Myocyte (in vitro differentiated cells): ENCODE data around the gene JPT2. TPM values are rescaled to one million over a fixed set of nuclear protein-coding genes. Genes with fewer than 3 reads are reported as not detected.
"Not testable (repeated sequence)": the region's sequence is repeated elsewhere in the genome, so short reads cannot be mapped to it uniquely, and the experiment has no call there.

Experiments used
- DNase-seq: peaks from one replicate; pipeline ENCODE4 v3.0.0-alpha.2; 2012; ENCODE audit warnings: low read depth
- total RNA-seq: library from RNA; depleted of rRNA; stranded (reverse); fragments of >200 nt; gene quantifications from 2 replicates; pipeline ENCODE4 v1.2.3, GENCODE V29; 2014

Gene JPT2
- total RNA-seq, 1 donor from 2014 or later, result 24.7 TPM

DNA sequence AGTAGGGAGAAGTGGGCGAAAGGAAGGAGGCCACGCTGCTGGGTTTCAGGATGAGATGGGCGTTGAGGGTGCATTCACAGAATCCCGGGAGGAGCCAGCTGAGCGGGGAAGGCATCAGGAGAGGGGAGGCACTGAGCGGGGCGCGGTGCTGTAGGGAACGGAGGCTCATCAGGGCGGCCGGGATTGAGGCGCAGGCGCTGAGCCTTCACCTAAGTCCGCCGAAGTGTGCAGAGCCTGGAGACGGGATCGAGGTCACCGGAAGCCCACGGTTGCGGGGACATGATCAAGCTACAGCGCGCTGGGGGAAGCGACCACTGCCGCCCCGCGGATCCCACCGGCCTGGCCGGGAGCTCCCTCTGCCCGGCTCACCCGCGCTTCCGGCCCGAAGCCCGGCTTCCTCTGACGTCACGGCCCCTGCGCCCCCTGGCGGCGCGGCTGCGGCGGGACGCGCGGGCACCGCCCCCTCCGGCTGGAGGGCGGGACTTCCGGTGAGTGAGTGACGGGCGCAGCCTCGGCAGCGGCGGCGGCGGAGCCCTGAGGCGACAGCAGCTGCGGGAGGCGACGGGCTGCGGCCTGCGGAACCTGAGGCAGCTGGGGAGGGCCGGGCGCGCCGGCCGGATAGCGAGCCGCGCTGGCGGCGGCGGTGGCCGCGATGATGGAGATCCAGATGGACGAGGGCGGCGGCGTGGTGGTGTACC, 27.8 kb downstream of the JPT2 start, which contains the start of gene MAPK8IP3:
Gene MAPK8IP3 (plus strand): TSS at position 508 of the 698 bp plus-strand sequence. CDS start 145 bp downstream, at position 653.
- DNase-seq, result peak; percentile 92

DNA sequence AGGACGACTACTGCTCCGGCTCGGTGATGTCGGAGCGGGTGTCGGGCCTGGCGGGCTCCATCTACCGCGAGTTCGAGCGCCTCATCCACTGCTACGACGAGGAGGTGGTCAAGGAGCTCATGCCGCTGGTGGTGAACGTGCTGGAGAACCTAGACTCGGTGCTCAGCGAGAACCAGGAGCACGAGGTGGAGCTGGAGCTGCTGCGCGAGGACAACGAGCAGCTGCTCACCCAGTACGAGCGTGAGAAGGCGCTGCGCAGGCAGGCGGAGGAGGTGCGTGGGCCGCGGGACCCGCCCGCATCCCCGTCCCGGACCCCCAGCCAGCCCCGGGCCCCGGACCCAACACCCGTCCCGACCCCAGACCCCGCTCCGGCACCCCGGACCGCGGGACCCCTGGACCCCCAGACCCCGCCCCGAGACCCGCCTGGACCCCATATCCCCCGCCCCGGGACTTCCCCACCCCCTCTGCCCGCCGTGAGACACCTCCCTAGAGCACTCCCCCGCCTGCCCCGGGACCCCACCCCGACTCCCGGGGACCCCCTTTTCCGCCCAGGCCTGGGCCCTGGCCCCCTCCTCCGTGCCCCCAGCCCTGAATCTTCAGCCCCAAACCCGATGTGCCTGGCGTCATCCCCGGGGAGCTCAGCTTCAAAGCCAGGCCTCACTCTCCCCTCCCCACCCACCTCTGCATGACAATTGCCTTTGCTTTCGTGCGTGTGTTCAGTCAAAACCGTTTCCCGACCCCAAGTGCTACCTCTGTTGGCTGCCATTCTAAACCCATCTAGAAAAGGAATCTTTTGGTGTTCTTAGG, 28.5 kb downstream of the JPT2 start:
- DNase-seq, result peak; percentile 39

DNA sequence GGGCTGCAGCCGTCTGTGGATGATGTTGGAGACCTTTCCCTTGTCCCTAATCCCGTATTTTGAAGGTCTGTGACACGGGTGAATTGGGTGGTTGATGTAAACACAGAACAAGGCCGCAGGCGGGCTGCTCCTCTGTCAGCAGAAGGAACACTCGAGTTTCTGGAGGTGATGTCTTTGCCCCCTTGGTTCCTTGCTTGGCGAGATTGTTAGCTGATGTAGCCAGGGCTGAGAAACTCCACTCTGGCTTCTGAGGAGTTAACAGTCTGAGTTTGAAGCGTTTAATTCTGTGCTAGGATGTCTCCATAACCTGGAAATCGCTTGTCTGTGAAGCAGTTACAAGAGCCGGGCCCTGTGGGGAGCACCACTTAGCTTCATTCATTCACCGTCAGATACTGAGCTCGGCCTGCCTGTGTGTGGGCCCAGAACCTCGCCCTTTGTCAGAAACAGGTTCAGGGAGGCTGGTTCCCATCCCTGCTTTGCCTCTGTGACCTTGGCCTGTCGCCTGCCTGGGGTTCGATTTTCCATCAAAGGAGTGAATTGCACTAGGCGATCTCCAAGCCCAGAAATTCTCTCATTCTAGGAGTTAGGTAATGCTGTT, 29.2 kb downstream of the JPT2 start:
- peak; percentile 44 for DNase-seq

DNA sequence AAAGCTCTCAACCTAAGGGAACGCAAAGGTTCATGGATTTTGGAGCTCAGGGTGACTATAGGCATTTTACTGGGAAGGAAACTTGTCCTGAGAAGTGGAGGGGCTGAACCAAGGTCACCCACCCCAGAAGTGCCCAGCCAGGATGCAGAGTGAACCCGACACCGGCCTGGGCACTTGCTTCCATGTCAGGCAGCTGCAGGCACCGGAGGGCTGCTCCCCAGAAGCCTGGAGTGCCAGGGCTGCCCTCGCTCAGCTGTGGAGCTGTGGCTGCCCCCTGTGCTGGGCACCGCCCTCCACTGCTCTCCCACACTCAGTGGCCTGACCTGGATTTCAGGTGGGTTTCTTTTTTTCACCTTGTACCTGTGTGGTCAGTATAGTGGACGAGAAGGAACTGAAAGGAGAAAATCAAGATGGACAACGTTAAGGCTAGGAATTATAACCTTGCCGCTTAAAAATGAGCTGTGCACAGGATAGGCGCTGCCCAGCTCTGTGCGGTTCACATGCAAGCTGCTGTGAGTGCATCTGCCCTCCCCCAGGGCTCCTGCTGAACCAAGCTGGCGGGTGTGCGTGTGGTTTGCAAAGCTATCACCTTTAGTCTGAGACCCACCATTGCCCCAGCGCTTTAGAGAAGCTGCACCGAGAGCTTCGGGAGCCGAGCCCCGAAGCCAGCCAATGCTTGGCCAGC, 30.1 kb downstream of the JPT2 start:
- no peak for DNase-seq

DNA sequence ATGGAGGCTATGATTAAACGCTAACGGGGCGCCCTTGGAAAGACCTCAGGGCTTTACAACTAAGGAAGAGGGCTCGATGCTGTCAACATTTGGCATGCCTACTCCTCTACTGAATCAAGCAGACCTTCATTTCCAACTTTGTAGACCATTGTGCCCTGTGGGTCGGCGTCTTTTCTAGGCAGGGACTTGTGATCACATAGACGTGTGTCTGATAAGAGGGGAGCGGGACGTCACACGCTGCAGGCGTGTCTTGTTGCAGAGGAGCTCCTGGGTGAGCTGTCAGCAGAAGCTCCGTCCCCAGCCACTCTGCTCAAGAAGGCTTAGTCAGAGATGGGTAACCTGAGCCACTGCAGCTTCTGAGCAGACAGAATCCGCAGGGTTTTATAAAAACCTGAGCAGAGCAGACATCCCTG, 30.7 kb downstream of the JPT2 start:
- DNase-seq, result peak; percentile 84

DNA sequence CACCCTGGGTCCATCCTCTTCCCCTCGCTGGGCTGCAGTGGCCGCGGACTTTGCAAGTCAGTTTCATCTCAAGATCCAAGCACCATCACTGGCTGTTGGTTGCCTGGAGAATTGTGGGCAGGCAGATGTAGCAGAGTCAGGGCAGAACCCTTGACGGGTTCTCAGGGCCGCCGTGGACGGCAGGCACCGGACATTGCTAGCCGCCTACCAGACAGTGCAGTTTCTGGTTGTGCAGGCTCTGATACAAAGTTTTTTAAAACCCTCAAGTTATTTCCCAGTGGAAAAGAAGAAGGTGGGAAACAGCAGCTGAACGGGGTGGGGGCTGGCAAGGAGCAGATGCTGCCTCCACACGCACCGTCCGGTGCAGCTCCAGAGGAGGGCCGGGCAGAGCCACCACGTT, 31.3 kb downstream of the JPT2 start:
- DNase-seq, result no peak

DNA sequence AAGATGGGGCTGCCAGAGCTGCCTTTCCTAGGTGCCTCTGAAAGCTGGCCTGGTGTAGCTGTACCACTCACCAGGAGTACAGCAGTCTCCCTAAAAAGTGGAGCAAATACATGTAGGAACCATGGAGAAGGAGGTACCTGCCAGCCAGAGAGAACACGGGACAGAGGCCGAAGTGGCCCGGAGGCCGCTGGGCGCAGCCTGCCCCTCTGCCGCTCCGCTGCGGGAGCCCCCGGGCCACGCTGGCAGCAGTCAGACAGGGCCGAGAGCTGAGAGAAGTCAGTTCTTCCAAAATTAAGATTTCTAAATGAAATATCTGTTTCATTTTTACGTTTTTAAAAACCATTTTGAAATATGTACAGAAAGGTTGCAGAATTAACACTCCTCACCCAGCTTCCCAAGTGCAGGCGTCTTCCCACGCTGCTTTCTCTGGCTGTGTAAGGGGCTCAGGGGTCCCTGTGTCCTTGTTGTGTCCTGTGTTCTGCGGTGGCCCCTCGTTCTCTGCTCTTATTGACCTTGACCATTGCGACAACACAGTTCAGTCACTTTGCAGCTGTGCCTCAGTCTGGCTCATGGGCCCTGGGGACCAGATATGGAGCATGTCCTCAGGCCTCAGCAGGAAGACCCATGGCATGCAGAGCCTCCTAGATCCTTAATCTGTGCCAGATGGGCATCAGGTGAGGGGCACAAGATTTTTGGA, 32.9 kb downstream of the JPT2 start:
- no peak for DNase-seq

DNA sequence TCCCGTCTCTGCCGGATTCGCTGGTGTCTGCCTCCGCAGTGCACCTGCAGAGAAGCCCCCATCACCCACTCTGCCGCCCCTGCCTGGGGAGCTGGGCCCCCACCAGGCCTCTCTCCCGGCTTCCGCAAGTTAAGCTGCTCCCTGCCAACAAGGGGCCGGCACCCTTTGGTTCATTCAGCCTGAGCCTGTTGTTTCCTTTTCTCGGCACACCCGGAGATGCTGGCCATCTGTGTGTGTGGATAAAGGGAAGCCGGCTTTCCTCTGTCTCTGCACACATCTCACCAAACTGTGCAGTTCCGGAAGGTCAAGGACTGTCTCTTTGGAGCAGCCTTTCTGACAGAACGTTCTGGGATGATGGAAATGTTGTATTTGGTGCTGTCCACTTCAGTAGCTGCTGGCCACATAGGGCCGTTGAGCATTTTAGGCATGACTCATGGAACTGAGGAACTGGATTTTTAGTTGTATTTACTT, 34.7 kb downstream of the JPT2 start:
- no peak for DNase-seq

DNA sequence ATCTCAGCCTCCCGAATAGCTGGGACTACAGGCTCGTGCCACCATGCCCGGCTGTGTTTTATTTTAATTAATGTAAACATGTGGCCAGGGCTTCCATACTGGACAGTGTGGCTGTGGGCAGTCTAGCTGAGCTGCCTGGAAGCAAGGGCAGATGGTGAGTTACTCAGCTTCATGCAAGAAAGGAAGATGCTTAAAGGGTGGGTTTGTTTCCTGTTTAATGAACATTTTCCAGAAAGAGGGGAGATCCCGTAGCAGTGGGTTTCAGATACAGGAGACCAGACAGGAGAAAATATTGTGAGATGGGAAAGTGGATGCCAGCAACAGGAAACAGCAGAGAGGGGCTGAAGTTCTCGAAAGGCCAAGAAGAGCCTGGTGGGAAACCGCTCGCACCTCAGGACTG, 35.3 kb downstream of the JPT2 start:
- DNase-seq, result no peak

DNA sequence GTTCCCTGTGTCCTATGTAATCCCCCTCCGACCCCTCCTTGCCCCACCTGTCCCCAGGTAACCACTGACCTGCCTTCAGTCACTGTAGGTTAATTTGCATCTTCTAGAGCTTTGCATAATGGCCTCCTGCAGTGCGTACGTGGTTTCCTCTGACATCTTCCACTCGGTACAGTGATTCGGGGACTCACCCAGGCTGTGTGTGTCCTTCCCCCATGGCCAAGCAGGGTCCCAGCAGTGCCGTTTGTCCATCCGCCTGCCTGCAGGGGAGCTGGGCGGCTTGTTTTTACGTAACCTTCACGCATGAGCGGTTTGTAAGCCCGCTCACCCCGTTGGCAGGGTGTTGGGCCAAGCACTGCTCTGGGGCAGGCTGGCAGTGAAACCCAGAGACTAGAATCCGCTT, 35.9 kb downstream of the JPT2 start:
- DNase-seq, result no peak

DNA sequence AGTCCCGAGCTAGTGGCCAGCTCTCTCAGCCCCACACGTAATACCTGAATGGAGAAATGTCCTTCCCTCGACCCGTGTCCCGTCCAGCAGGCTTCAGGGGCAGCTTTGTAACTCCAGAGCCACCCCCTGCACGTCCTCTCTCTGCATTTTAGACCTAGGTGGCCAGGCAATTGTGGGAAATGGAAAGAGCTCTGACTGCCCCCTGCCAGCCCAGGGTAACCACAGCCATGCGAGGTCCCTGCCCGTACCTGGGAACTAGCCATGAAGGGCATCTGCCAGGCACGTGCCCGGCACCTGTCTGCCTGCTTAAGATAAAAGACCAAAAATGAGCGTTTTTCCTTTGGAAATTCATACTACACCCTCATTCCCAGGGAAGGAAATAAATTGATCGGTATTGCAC, 37.1 kb downstream of the JPT2 start:
- DNase-seq, result no peak

DNA sequence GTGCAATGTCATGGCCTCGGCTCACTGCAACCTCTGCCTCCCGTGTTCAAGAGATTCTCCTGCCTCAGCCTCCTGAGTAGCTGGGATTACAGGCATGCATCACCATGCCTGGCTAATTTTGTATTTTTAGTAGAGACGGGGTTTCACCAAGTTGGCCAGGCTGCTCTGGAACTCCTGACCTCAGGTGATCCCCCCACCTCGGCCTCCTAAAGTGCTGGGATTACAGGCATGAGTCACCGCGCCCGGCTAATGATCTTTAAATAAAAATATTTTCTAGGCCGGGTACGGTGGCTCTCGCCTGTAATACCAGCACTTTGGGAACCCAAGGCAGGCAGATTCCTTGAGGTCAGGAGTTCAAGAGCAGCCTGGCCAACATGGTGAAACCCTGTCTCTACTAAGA, 40.2 kb downstream of the JPT2 start:
- not testable (repeated sequence) for DNase-seq

DNA sequence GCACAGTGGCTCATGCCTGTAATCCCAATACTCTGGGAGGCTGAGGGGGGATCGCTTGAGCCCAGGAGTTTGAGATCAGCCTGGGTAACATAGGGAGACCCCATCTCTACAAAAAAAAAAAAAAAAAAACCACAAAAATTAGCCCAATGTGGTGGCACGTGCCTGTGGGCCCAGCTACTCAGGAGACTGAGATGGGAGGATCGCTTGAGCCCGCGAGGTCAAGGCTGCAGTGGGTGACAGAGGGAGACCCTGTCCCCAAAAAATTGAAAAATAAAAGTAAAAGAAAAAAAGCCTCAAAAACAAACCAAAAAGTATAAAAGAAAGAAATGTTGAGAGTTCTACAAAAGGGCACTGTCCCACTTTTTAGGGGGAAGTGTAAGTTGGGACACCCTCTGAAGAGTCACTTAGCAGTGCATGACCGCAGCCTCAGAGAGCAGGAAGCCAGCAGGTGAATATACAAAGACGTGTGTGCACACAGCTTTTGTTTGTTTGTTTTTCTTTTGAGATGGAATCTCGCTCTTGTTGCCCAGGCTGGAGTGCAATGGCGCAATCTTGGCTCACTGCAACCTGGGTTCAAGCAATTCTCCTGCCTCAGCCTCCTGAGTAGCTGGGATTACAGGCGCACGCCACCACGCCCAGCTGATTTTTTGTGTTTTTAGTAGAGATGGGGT, 41.6 kb downstream of the JPT2 start:
- DNase-seq, result not testable (repeated sequence)

DNA sequence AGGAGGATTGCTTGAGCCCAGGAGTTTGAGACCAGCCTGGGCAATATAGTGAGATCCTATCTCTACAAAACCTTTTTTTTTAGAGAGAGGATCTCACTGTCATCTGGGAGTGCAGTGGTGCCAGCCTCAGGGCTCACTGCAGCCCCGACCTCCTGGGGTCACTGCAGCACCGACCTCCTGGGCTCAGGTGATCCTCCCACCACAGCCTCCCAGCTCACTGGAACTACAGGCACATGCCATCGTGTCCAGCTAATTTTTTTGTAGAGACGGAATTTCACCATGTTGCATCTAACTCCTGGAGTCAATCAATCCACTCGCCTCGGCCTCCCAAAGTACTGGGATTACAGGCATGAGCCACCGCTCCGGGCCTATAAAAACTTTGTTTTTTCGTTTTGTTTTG, 43.3 kb downstream of the JPT2 start:
- DNase-seq, result no peak

DNA sequence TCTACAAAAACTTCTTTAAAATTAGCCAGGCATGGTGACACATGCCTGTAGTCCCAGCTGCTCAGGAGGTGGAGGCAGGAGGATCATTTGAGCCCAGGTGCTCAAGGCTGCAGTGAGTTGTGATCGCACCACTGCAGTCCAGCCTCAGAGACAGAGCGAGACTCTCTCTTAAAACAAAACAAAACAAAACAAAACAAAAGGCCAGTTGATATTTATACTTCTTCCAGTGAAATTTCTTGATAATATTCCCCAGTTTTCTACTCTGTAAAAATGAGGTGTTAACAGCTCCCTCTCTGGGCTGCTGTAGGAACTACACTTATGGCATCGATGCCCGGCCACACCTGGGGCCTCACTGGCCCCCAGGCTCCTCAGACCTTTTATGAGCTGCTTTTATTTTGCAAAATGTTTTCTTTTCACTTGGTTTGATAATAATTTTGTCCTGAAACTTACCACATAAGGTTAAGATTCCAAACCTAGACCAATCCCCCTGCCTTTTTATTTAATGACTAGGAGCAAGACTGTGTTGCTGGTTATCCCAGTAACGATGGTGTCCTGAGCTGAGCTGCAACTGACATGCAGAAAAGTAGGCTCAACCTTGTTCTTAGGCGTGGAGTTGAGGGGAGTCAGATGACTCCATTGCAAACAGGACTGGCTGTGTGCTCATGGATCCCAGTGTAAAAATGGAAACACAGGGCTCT, 45.5 kb downstream of the JPT2 start:
- DNase-seq, result peak; percentile 62

DNA sequence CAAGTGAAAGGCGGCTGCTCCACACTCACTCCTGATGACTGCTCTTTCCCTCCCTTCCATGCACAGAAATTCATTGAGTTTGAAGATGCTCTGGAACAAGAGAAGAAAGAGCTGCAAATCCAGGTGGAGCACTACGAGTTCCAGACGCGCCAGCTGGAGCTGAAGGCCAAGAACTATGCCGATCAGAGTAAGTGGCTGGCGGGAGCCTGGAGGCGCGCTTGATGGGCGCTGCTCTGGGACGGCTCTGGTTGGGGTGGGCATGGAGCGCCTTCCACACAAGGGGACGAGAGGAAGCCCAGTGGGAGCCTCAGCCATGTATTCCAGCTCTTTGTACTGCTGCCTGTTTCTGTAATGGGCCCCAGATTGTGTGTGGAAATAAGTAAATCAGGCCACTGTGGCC, 46.4 kb downstream of the JPT2 start:
- no peak for DNase-seq

DNA sequence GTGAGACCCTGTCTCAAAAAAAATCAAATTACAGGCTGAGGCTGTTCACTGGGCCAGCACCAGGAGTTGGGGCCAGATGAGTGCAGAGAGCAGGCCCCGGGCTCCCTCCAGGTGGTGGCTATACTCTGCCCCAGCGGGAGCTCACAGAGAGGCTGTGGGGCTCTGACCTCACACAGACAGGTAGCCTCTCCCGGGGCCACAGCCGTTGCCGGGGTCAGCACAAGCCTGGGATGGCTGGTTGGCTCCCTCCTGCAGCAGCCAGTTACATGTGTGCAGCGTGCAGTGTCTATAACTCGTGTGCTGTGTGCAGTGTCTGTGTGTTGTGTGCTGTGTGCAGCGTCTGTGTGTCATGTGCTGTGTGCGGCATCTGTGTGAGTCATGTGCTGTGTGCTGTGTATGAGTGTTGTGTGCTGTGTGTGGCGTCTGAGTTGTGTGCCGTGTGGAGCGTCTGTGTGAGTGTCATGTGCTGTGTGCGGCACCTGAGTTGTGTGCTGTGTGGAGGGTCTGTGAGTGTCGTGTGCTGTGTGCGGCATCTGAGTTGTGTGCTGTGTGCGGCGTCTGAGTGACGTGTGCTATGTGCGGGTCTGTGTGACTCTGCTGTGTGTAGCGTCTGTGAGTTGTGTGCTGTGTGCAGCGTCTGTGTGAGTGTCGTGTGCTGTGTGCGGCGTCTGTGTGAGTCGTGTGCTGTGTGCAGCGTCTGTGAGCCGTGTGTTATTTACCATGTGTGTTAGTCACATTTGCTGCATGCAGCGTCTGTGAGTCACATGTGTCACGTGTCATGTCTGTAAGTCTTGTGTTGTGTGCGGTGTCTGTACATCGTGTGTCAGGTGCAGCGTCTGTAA, 48.8 kb downstream of the JPT2 start:
- DNase-seq, result no peak
